HCT116 (cell line): Measurements from ENCODE around the gene LYSMD3. TPM values are rescaled to one million over a fixed set of nuclear protein-coding genes. Genes with fewer than 3 reads are reported as not detected.

Experiments used
- ATAC-seq: fragments of 200-7000 bp; cut with Tn5 transposase; 2 replicates; pipeline ENCODE4 v1.9.1; 2020; ENCODE audit warnings: mild to moderate bottlenecking, moderate library complexity
- BruUV-seq: library from RNA; stranded (reverse); fragments of 400-500 nt; replicated peaks from 2 replicates; lab custom pipeline; 2021; lab: Mats Ljungman, UMichigan
- CTCF ChIA-PET: fragments of 300-600 bp; sonication (Branson Sonifier 250); formaldehyde crosslinking; loops from one replicate; lab custom pipeline; 2021; ENCODE audit warnings: antibody characterized with exemption; lab: Charles Lee
- POLR2A ChIA-PET: fragments of 300-600, 350-600 bp; sonication (Branson Sonifier 250); formaldehyde crosslinking; loops from one replicate; lab custom pipeline; 2021; ENCODE audit warnings: antibody characterized with exemption; lab: Charles Lee
- RAD21 ChIA-PET, 2 experiments: fragments of 300-600 bp; sonication (Branson Sonifier 250); formaldehyde crosslinking; loops; one replicate each; lab custom pipeline; 2023; ENCODE audit warnings: low total read pairs in 2 of 2; ENCODE audit not compliant: uncharacterized antibody in 2 of 2, unreplicated experiment in 2 of 2, low non-redundant PET in 1 of 2; lab: Charles Lee
- DNase-seq: peaks from one replicate; pipeline ENCODE4 v3.0.0-alpha.2; 2010; ENCODE audit warnings: low read depth, low spot score
- H2AFZ ChIP-seq: fragments of 200-600 bp; shearing (Covaris generic), sonication (generic); 2 replicates; pipeline ENCODE4 v1.6.1; 2017; ENCODE audit warnings: low read depth, mixed run types, mixed read lengths, antibody characterized with exemption, low read length; ENCODE audit not compliant: poor library complexity, severe bottlenecking
- H3K27ac ChIP-seq: 2 replicates; pipeline ENCODE4 v1.5.1; 2012; ENCODE audit warnings: low read depth, low read length
- H3K27me3 ChIP-seq: fragments of 200-600 bp; sonication (generic); 2 replicates; pipeline ENCODE4 v1.6.1; 2016; ENCODE audit warnings: mixed run types, low read length, mixed read lengths; ENCODE audit not compliant: insufficient read depth
- H3K36me3 ChIP-seq, 2 experiments: fragments of 200-500 bp in 1 of 2; fragments of 200-600 bp in 1 of 2; sonication (Bioruptor generic) in 1 of 2; sonication (generic) in 1 of 2; 2 replicates each; pipeline versions ENCODE4 v1.5.1 to v1.6.1; 2014 to 2016; ENCODE audit warnings: low read length in 2 of 2, inconsistent platforms in 1 of 2, mixed read lengths in 1 of 2, mixed run types in 1 of 2; ENCODE audit not compliant: insufficient read depth in 2 of 2, control insufficient read depth in 1 of 2
- H3K4me1 ChIP-seq, 2 experiments: fragments of 200-600 bp in 1 of 2; sonication (generic) in 1 of 2; 2 replicates each; pipeline versions ENCODE4 v1.5.1 to v1.6.1; 2012 to 2017; ENCODE audit warnings: low read length in 2 of 2, inconsistent platforms in 1 of 2, mild to moderate bottlenecking in 1 of 2, mixed read lengths in 1 of 2, mixed run types in 1 of 2, moderate library complexity in 1 of 2; ENCODE audit not compliant: insufficient read depth in 2 of 2, control insufficient read depth in 1 of 2
- H3K4me2 ChIP-seq: fragments of 200-600 bp; sonication (generic); 2 replicates; pipeline ENCODE4 v1.6.1; 2017; ENCODE audit warnings: mixed run types, low read length, mixed read lengths
- H3K4me3 ChIP-seq, 2 experiments: fragments of 200-600 bp in 1 of 2; sonication (generic) in 1 of 2; replicated peaks in 1 of 2; 2 replicates each; pipeline ENCODE4 v1.5.1; 2011 to 2016; ENCODE audit warnings: low read length in 2 of 2, control low read depth in 1 of 2, low read depth in 1 of 2, mild to moderate bottlenecking in 1 of 2, mixed read lengths in 1 of 2, mixed run types in 1 of 2
- H3K79me2 ChIP-seq: fragments of 200-600 bp; sonication (generic); 2 replicates; pipeline ENCODE4 v1.6.1; 2017; ENCODE audit warnings: mild to moderate bottlenecking, mixed run types, low read length, moderate library complexity, mixed read lengths; ENCODE audit not compliant: insufficient read depth
- H3K9ac ChIP-seq: fragments of 200-600 bp; sonication (generic); 2 replicates; pipeline ENCODE4 v1.6.1; 2016; ENCODE audit warnings: low read length, mixed read lengths
- H3K9me2 ChIP-seq: fragments of 200-600 bp; sonication (generic), shearing (Covaris generic); 2 replicates; pipeline ENCODE4 v1.6.1; 2017; ENCODE audit warnings: mixed run types, mild to moderate bottlenecking, moderate library complexity; ENCODE audit not compliant: insufficient read depth
- H3K9me3 ChIP-seq, 2 experiments: fragments of 200-500 bp in 1 of 2; fragments of 200-600 bp in 1 of 2; sonication (Bioruptor generic) in 1 of 2; sonication (generic) in 1 of 2; 2 replicates each; pipeline ENCODE4 v1.6.1; 2014 to 2017; ENCODE audit warnings: low read length in 2 of 2, mixed read lengths in 2 of 2, inconsistent platforms in 1 of 2, low read depth in 1 of 2, mild to moderate bottlenecking in 1 of 2, mixed run types in 1 of 2, moderate library complexity in 1 of 2; ENCODE audit not compliant: control insufficient read depth in 1 of 2, insufficient read depth in 1 of 2
- H4K20me1 ChIP-seq: fragments of 200-600 bp; sonication (generic), shearing (Covaris generic); 2 replicates; pipeline ENCODE4 v1.6.1; 2017; ENCODE audit warnings: mixed run types, mild to moderate bottlenecking, moderate library complexity; ENCODE audit not compliant: insufficient read depth
- CBX3 ChIP-seq: IDR thresholded peaks from 2 replicates; pipeline ENCODE4 v1.6.1; 2012; ENCODE audit warnings: low read depth
- CEBPB ChIP-seq: IDR thresholded peaks from 2 replicates; pipeline ENCODE4 v1.6.1; 2012; ENCODE audit warnings: low read depth
- ELF1 ChIP-seq: IDR thresholded peaks from 2 replicates; pipeline ENCODE4 v1.6.1; 2012; ENCODE audit warnings: low read depth, borderline replicate concordance
- EZH2 ChIP-seq: fragments of 200-600 bp; sonication (generic); IDR thresholded peaks from 2 replicates; pipeline ENCODE4 v1.6.1; 2017; ENCODE audit warnings: antibody characterized with exemption, mixed run types
- EZH2phosphoT487 ChIP-seq: fragments of 200-600 bp; IDR thresholded peaks from 2 replicates; pipeline ENCODE4 v1.6.1; 2018; ENCODE audit warnings: antibody characterized with exemption, borderline replicate concordance
- FOSL1 ChIP-seq: IDR thresholded peaks from 2 replicates; pipeline ENCODE4 v1.6.1; 2012; ENCODE audit warnings: low read depth
- POLR2A ChIP-seq: IDR thresholded peaks from 2 replicates; pipeline ENCODE4 v1.7.0; 2011; ENCODE audit warnings: borderline replicate concordance; ENCODE audit not compliant: insufficient read depth, insufficient read length; ENCODE audit errors: extremely low read depth
- RAD21 ChIP-seq: IDR thresholded peaks from 2 replicates; pipeline ENCODE4 v1.6.1; 2012; ENCODE audit warnings: low read depth, mild to moderate bottlenecking
- SIN3A ChIP-seq: IDR thresholded peaks from 2 replicates; pipeline ENCODE4 v1.6.1; 2012; ENCODE audit warnings: low read depth
- TCF7L2 ChIP-seq: IDR thresholded peaks from 2 replicates; pipeline ENCODE4 v1.7.0; 2011; ENCODE audit warnings: borderline replicate concordance, inconsistent platforms; ENCODE audit not compliant: insufficient read depth, insufficient read length; ENCODE audit errors: extremely low read depth
- YY1 ChIP-seq: IDR thresholded peaks from 2 replicates; pipeline ENCODE4 v1.6.1; 2011; ENCODE audit warnings: low read length, low read depth, moderate library complexity, mild to moderate bottlenecking; ENCODE audit not compliant: insufficient replicate concordance; ENCODE audit errors: extremely low read depth
- ZFX ChIP-seq: fragments of 450-650 bp; IDR thresholded peaks from 2 replicates; pipeline ENCODE4 v1.6.1; 2017
- ZNF274 ChIP-seq: fragments of 200-500 bp; sonication (Bioruptor generic); IDR thresholded peaks from 2 replicates; pipeline ENCODE4 v1.6.1; 2014; ENCODE audit warnings: mild to moderate bottlenecking, low read depth, low read length, inconsistent platforms
- intact Hi-C: fragments of 100-400 bp; cut with micrococcal nuclease; formaldehyde crosslinking; loops from 2 replicates; pipeline ENCODE4 v1.10.0; 2022
- total RNA-seq: library from RNA; stranded (reverse); gene quantifications from one replicate; pipeline ENCODE4 v1.2.1, GENCODE V29; 2021; ENCODE audit not compliant: unreplicated experiment
- TF ChIP-seq, protein P1 (sequence below), 3 experiments: fragments of 200-600 bp in 1 of 3; sonication (generic) in 1 of 3; IDR thresholded peaks in 2 of 3; conservative IDR thresholded peaks in 1 of 3; 2 replicates each; pipeline ENCODE4 v1.5.1; 2012 to 2017; ENCODE audit warnings: low read depth in 2 of 3, low read length in 2 of 3, antibody characterized with exemption in 1 of 3, borderline replicate concordance in 1 of 3, control low read depth in 1 of 3, mild to moderate bottlenecking in 1 of 3, mixed read lengths in 1 of 3, mixed run types in 1 of 3, moderate library complexity in 1 of 3; ENCODE audit not compliant: insufficient read depth in 1 of 3
- TF ChIP-seq, protein P2 (sequence below): IDR thresholded peaks from 2 replicates; pipeline ENCODE4 v1.6.1; 2011; ENCODE audit warnings: mild to moderate bottlenecking, low read length, moderate library complexity; ENCODE audit not compliant: insufficient replicate concordance; ENCODE audit errors: extremely low read depth
- TF ChIP-seq, protein P3 (sequence below): IDR thresholded peaks from 2 replicates; pipeline ENCODE4 v1.6.1; 2012; ENCODE audit warnings: low read depth
- TF ChIP-seq, protein P4 (sequence below): IDR thresholded peaks from 2 replicates; pipeline ENCODE4 v1.6.1; 2012

LYSMD3 gene
- total RNA-seq, 1 experiment from 2014 or later, result 18.0 TPM

DNA sequence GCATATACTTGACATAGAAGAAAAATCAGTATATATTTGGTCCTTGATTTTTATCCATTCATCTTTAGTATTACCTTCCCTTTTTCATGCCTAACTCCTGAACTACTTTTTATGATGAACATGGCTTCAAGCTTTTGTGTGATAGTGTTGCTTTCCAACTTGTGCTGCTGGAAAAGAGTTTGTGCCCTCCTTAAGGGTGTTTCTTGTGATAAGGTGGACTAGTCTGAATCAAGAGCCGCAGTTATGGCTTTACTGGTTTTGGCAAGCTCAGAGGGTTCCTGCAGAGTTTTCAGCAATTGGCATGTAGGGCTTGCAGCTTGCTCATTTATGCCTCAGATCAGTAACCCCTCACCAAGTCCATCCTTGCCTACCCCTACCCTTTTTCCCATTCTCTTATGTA lies 34.2 kb downstream of the LYSMD3 start:
- no TSS peak for BruUV-seq
- intact Hi-C loops, result no loop called here
- CTCF ChIA-PET, result no interaction called here

More for the DNA sequence above, 34.2 kb downstream of the LYSMD3 start:
- RAD21 ChIA-PET, result no interaction called here
- H2AFZ ChIP-seq, result no peak overlapping the region
- peaks cover 6 to 12% of the 10 kb centered on the region in 2 experiments; a peak in 3 of 4 replicates for H3K36me3 ChIP-seq
- no peaks in the 10 kb centered on the region for H3K9me3 ChIP-seq
- H3K9me2 ChIP-seq, result no peaks in the 10 kb centered on the region
- no peak overlapping the region for H3K27ac ChIP-seq
- H3K4me3 ChIP-seq, result no peak overlapping the region
- POLR2A ChIA-PET, result no interaction called here
- H3K4me2 ChIP-seq, result no peak overlapping the region
- H3K9ac ChIP-seq, result no peak overlapping the region
- H3K4me1 ChIP-seq, result no peaks in the 10 kb centered on the region
- H3K79me2 ChIP-seq, result no peaks in the 10 kb centered on the region
- H4K20me1 ChIP-seq, result no peaks in the 10 kb centered on the region
- DNase-seq (no peak), ATAC-seq (no peak)
- no peaks in the 10 kb centered on the region for H3K27me3 ChIP-seq
- TF ChIP-seq ELF1, result no peak
- TF ChIP-seq FOSL1, result no peak
- TF ChIP-seq, protein P1, sequence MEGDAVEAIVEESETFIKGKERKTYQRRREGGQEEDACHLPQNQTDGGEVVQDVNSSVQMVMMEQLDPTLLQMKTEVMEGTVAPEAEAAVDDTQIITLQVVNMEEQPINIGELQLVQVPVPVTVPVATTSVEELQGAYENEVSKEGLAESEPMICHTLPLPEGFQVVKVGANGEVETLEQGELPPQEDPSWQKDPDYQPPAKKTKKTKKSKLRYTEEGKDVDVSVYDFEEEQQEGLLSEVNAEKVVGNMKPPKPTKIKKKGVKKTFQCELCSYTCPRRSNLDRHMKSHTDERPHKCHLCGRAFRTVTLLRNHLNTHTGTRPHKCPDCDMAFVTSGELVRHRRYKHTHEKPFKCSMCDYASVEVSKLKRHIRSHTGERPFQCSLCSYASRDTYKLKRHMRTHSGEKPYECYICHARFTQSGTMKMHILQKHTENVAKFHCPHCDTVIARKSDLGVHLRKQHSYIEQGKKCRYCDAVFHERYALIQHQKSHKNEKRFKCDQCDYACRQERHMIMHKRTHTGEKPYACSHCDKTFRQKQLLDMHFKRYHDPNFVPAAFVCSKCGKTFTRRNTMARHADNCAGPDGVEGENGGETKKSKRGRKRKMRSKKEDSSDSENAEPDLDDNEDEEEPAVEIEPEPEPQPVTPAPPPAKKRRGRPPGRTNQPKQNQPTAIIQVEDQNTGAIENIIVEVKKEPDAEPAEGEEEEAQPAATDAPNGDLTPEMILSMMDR (IDR thresholded peaks at IDR 0.05 in 2 of 3, conservative IDR thresholded peaks at IDR 0.05 in 1 of 3; ENCODE audit: borderline replicate concordance in 1 of 3, insufficient read depth in 1 of 3, low read depth in 2 of 3, low read length in 2 of 3), result no peak
- TF ChIP-seq TCF7L2, result no peak
- no peak for TF ChIP-seq YY1
- TF ChIP-seq EZH2phosphoT487, result no peak
- TF ChIP-seq, protein P2, sequence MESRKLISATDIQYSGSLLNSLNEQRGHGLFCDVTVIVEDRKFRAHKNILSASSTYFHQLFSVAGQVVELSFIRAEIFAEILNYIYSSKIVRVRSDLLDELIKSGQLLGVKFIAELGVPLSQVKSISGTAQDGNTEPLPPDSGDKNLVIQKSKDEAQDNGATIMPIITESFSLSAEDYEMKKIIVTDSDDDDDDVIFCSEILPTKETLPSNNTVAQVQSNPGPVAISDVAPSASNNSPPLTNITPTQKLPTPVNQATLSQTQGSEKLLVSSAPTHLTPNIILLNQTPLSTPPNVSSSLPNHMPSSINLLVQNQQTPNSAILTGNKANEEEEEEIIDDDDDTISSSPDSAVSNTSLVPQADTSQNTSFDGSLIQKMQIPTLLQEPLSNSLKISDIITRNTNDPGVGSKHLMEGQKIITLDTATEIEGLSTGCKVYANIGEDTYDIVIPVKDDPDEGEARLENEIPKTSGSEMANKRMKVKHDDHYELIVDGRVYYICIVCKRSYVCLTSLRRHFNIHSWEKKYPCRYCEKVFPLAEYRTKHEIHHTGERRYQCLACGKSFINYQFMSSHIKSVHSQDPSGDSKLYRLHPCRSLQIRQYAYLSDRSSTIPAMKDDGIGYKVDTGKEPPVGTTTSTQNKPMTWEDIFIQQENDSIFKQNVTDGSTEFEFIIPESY, result no peak
- no peak for TF ChIP-seq ZFX
- TF ChIP-seq SIN3A, result no peak
- TF ChIP-seq ZNF274, result no peak
- TF ChIP-seq POLR2A, result no peak
- TF ChIP-seq, protein P3, sequence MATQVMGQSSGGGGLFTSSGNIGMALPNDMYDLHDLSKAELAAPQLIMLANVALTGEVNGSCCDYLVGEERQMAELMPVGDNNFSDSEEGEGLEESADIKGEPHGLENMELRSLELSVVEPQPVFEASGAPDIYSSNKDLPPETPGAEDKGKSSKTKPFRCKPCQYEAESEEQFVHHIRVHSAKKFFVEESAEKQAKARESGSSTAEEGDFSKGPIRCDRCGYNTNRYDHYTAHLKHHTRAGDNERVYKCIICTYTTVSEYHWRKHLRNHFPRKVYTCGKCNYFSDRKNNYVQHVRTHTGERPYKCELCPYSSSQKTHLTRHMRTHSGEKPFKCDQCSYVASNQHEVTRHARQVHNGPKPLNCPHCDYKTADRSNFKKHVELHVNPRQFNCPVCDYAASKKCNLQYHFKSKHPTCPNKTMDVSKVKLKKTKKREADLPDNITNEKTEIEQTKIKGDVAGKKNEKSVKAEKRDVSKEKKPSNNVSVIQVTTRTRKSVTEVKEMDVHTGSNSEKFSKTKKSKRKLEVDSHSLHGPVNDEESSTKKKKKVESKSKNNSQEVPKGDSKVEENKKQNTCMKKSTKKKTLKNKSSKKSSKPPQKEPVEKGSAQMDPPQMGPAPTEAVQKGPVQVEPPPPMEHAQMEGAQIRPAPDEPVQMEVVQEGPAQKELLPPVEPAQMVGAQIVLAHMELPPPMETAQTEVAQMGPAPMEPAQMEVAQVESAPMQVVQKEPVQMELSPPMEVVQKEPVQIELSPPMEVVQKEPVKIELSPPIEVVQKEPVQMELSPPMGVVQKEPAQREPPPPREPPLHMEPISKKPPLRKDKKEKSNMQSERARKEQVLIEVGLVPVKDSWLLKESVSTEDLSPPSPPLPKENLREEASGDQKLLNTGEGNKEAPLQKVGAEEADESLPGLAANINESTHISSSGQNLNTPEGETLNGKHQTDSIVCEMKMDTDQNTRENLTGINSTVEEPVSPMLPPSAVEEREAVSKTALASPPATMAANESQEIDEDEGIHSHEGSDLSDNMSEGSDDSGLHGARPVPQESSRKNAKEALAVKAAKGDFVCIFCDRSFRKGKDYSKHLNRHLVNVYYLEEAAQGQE, result no peak
- TF ChIP-seq CEBPB, result no peak
- no peak for TF ChIP-seq EZH2
- TF ChIP-seq, protein P4, sequence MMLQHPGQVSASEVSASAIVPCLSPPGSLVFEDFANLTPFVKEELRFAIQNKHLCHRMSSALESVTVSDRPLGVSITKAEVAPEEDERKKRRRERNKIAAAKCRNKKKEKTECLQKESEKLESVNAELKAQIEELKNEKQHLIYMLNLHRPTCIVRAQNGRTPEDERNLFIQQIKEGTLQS, result no peak
- TF ChIP-seq CBX3, result no peak
- no peak for TF ChIP-seq RAD21
